Liver (tissue), 9 donors: ENCODE data around the gene ADRA2C. TPM values are rescaled to one million over a fixed set of nuclear protein-coding genes. Genes with fewer than 3 reads are reported as not detected.

Experiments used
- DNase-seq: peaks from one replicate; pipeline ENCODE4 v3.0.0-alpha.2; 2017; ENCODE audit warnings: low spot score
- H3K27ac ChIP-seq, 2 donors: one replicate each; pipeline ENCODE4 v1.7.0; 2013; ENCODE audit warnings: inconsistent platforms in 2 of 2, low read length in 2 of 2, control low read depth in 1 of 2, low read depth in 1 of 2, mild to moderate bottlenecking in 1 of 2
- H3K27me3 ChIP-seq, 4 donors: one replicate each; pipeline versions ENCODE4 v1.6.1 to v1.7.0; 2013; ENCODE audit warnings: low read length in 3 of 4, inconsistent platforms in 1 of 4, mild to moderate bottlenecking in 1 of 4, moderate library complexity in 1 of 4; ENCODE audit not compliant: control insufficient read depth in 4 of 4, insufficient read depth in 4 of 4
- H3K36me3 ChIP-seq, 4 donors: one replicate each; pipeline versions ENCODE4 v1.6.1 to v1.7.0; 2013; ENCODE audit warnings: low read length in 3 of 4, mild to moderate bottlenecking in 3 of 4, low read depth in 1 of 4, moderate library complexity in 1 of 4; ENCODE audit not compliant: control insufficient read depth in 4 of 4, insufficient read depth in 3 of 4
- H3K4me1 ChIP-seq, 4 donors: one replicate each; pipeline versions ENCODE4 v1.6.1 to v1.7.0; 2013; ENCODE audit warnings: low read length in 3 of 4, mild to moderate bottlenecking in 3 of 4, moderate library complexity in 1 of 4; ENCODE audit not compliant: control insufficient read depth in 4 of 4, insufficient read depth in 4 of 4
- H3K4me3 ChIP-seq, 3 donors: one replicate each; pipeline versions ENCODE4 v1.6.1 to v1.7.0; 2013; ENCODE audit warnings: low read length in 3 of 3, control low read depth in 1 of 3, low read depth in 1 of 3, mild to moderate bottlenecking in 1 of 3
- H3K9ac ChIP-seq, 2 donors: one replicate each; pipeline ENCODE4 v1.7.0; 2013; ENCODE audit warnings: low read length in 2 of 2, mild to moderate bottlenecking in 2 of 2, moderate library complexity in 2 of 2, control low read depth in 1 of 2, low read depth in 1 of 2
- H3K9me3 ChIP-seq, 4 donors: one replicate each; pipeline versions ENCODE4 v1.6.1 to v1.7.0; 2013; ENCODE audit warnings: low read length in 3 of 4; ENCODE audit not compliant: control insufficient read depth in 4 of 4
- FOXA1 ChIP-seq: IDR thresholded peaks from 2 replicates; pipeline ENCODE4 v1.6.1; 2016; ENCODE audit warnings: antibody characterized with exemption
- FOXA2 ChIP-seq: IDR thresholded peaks from 2 replicates; pipeline ENCODE4 v1.6.1; 2016; ENCODE audit warnings: antibody characterized with exemption
- NR2F2 ChIP-seq: IDR thresholded peaks from 2 replicates; pipeline ENCODE4 v1.6.1; 2016; ENCODE audit warnings: antibody characterized with exemption
- RXRA ChIP-seq, 2 donors: IDR thresholded peaks; 2 replicates each; pipeline ENCODE4 v1.6.1; 2017 to 2018; ENCODE audit warnings: antibody characterized with exemption in 2 of 2, mild to moderate bottlenecking in 1 of 2
- SP1 ChIP-seq: IDR thresholded peaks from 2 replicates; pipeline ENCODE4 v1.6.1; 2018; ENCODE audit warnings: antibody characterized with exemption, mild to moderate bottlenecking
- WGBS: extraction: QIAGEN DNeasy Blood & Tissue Kit; methylation state at CpG from one replicate; pipeline ENCODE4 v1.1.7; 2013; 5-methylcytosine and 5-hydroxymethylcytosine counted together
- polyA plus RNA-seq, 2 donors: library from polyadenylated mRNA; stranded (reverse) in 1 of 2; unstranded in 1 of 2; fragments of 200-250 nt in 1 of 2; fragments of >200 nt in 1 of 2; fragmentation: Nextera tagmentation in 1 of 2; extraction: Ambion mirVana in 1 of 2; gene quantifications; one replicate each; pipeline versions ENCODE4 v1.2.1 to v1.2.3, GENCODE V29; 2013 to 2015
- total RNA-seq, 2 donors: library from RNA; depleted of rRNA; stranded (reverse); fragments of >200 nt; gene quantifications; one replicate each; pipeline ENCODE4 v1.2.3, GENCODE V29; 2014
- TF ChIP-seq, protein P1 (sequence below): IDR thresholded peaks from 2 replicates; pipeline ENCODE4 v1.6.1; 2016; ENCODE audit warnings: antibody characterized with exemption
- TF ChIP-seq, protein P2 (sequence below): IDR thresholded peaks from 2 replicates; pipeline ENCODE4 v1.6.1; 2016; ENCODE audit warnings: antibody characterized with exemption, mild to moderate bottlenecking
- TF ChIP-seq, protein P3 (sequence below): fragments of 150-350 bp; IDR thresholded peaks from 2 replicates; pipeline ENCODE4 v1.5.1; 2017; ENCODE audit warnings: improper control_type of control experiment, low read depth, low read length; ENCODE audit not compliant: missing input control
- donor health status: healthy.
- donor health status: healthy.
- donor health status: healthy.
- donor health status: healthy.
- donor health status: healthy.

The ADRA2C gene
- total and polyA plus RNA-seq, 4 donors: 0.19 to 1.1 (median 0.28) TPM; not detected in 1

DNA sequence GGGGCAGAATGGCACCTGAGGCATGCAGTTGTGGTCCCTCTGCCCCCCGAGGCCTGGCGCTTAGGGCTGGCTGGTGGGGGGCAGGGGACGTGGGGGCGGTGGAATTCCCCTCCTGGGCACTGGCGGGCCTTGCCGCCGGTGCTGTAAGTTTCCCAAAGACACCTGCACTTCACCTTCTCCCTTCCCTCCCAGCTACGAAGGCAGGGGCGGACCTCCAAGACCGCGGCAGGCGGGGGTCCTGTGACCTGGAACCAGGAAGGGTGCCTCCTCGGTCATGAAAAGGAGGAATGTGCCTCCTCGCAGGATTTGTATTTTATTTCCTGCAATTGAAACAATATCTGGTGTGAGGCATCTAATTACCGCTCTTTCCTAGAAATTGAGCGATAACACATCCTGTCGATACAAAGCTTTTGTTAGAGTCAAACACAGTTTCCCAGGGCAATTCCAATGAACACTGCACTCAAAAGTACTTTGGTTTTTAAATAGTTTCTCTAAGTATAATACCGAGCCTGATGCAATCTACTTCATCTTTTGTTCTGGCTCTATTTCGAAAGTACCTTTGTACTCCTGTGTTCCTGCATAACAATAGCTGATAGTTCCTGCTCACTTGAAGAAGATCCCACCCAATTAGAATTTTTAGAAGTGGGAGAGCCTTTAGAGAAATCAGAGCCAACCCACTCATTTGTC is 12.3 kb upstream of the ADRA2C start:
- Histone ChIP-seq H3K4me1 (no peaks in the 10 kb centered on the region), H3K27ac (no peak overlapping the region), H3K4me3 (no peak overlapping the region), H3K36me3 (no peaks in the 10 kb centered on the region), H3K9me3 (no peaks in the 10 kb centered on the region), H3K9ac (no peak overlapping the region), H3K27me3 (peaks cover 0 to 2% (median under 1%) of the 10 kb centered on the region in 4 donors)
- WGBS: 59% methylated on average over 19 of the region's 19 CpGs
- TF ChIP-seq, protein P1, sequence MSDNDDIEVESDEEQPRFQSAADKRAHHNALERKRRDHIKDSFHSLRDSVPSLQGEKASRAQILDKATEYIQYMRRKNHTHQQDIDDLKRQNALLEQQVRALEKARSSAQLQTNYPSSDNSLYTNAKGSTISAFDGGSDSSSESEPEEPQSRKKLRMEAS: no peak
- TF ChIP-seq, protein P2, sequence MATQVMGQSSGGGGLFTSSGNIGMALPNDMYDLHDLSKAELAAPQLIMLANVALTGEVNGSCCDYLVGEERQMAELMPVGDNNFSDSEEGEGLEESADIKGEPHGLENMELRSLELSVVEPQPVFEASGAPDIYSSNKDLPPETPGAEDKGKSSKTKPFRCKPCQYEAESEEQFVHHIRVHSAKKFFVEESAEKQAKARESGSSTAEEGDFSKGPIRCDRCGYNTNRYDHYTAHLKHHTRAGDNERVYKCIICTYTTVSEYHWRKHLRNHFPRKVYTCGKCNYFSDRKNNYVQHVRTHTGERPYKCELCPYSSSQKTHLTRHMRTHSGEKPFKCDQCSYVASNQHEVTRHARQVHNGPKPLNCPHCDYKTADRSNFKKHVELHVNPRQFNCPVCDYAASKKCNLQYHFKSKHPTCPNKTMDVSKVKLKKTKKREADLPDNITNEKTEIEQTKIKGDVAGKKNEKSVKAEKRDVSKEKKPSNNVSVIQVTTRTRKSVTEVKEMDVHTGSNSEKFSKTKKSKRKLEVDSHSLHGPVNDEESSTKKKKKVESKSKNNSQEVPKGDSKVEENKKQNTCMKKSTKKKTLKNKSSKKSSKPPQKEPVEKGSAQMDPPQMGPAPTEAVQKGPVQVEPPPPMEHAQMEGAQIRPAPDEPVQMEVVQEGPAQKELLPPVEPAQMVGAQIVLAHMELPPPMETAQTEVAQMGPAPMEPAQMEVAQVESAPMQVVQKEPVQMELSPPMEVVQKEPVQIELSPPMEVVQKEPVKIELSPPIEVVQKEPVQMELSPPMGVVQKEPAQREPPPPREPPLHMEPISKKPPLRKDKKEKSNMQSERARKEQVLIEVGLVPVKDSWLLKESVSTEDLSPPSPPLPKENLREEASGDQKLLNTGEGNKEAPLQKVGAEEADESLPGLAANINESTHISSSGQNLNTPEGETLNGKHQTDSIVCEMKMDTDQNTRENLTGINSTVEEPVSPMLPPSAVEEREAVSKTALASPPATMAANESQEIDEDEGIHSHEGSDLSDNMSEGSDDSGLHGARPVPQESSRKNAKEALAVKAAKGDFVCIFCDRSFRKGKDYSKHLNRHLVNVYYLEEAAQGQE: no peak
- TF ChIP-seq, protein P3, sequence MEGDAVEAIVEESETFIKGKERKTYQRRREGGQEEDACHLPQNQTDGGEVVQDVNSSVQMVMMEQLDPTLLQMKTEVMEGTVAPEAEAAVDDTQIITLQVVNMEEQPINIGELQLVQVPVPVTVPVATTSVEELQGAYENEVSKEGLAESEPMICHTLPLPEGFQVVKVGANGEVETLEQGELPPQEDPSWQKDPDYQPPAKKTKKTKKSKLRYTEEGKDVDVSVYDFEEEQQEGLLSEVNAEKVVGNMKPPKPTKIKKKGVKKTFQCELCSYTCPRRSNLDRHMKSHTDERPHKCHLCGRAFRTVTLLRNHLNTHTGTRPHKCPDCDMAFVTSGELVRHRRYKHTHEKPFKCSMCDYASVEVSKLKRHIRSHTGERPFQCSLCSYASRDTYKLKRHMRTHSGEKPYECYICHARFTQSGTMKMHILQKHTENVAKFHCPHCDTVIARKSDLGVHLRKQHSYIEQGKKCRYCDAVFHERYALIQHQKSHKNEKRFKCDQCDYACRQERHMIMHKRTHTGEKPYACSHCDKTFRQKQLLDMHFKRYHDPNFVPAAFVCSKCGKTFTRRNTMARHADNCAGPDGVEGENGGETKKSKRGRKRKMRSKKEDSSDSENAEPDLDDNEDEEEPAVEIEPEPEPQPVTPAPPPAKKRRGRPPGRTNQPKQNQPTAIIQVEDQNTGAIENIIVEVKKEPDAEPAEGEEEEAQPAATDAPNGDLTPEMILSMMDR: no peak
- no peak for TF ChIP-seq FOXA1
- no peak for DNase-seq

DNA sequence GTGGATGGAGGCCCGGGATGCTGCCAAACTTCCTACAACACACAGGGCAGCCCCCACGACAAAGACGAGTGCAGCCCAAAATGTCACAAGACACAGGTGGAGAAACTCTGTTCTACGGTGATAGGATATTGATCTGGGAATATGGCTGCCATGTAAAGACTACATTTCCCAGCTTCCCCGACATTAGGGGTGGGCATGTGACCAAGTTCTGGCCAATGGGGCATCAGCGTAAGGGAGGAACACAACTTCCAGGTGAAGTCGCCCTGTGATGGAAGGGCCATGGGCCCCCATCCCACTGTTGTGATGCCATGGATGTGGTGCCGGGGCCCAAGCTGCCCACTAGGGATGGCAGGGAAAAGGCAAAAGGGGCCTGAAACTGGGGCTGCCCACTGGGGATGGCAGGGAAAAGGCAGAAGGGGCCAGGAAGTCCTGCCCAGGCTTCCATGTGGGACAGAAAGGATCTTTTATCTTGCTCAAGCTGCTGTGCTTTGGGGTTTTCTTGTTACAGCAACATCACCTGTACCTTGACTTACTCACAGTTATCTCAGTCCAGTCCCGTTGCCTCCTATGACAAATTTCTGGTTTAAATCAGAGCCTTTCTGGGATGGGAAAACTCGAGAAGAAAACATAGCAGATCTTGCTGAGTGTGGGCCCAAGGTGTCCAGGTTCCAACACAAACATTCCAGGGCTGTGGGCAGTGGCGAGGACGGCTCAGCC is 9.7 kb upstream of the ADRA2C start:
- 78% methylated on average over 12 of the region's 12 CpGs for WGBS
- Histone ChIP-seq H3K36me3 (no peaks in the 10 kb centered on the region), H3K27ac (no peak overlapping the region), H3K4me1 (no peaks in the 10 kb centered on the region), H3K9ac (no peak overlapping the region), H3K4me3 (no peak overlapping the region), H3K27me3 (peaks cover 0 to 2% (median 0%) of the 10 kb centered on the region in 4 donors), H3K9me3 (no peaks in the 10 kb centered on the region)
- TF ChIP-seq FOXA1 (no peak), RXRA (IDR thresholded peaks at IDR 0.05) (no peak), SP1 (no peak), FOXA2 (no peak), NR2F2 (no peak)
- TF ChIP-seq, protein P3: no peak
- no peak for DNase-seq
